Body of pancreas (tissue), 4 donors: ENCODE data around the gene TMEM63A.

Experiments used
- CTCF ChIP-seq, 7 experiments: fragments of 450-650 bp in 4 of 7; fragments of 200-600 bp in 3 of 7; sonication (generic) in 3 of 7; IDR thresholded peaks; one replicate each; pipeline ENCODE4 v1.5.1; 2016 to 2019; ENCODE audit warnings: antibody characterized with exemption in 7 of 7
- POLR2A ChIP-seq, 3 donors: fragments of 450-650 bp; IDR thresholded peaks; one replicate each; pipeline ENCODE4 v1.6.1; 2016; ENCODE audit warnings: antibody characterized with exemption in 3 of 3, mild to moderate bottlenecking in 2 of 3

DNA sequence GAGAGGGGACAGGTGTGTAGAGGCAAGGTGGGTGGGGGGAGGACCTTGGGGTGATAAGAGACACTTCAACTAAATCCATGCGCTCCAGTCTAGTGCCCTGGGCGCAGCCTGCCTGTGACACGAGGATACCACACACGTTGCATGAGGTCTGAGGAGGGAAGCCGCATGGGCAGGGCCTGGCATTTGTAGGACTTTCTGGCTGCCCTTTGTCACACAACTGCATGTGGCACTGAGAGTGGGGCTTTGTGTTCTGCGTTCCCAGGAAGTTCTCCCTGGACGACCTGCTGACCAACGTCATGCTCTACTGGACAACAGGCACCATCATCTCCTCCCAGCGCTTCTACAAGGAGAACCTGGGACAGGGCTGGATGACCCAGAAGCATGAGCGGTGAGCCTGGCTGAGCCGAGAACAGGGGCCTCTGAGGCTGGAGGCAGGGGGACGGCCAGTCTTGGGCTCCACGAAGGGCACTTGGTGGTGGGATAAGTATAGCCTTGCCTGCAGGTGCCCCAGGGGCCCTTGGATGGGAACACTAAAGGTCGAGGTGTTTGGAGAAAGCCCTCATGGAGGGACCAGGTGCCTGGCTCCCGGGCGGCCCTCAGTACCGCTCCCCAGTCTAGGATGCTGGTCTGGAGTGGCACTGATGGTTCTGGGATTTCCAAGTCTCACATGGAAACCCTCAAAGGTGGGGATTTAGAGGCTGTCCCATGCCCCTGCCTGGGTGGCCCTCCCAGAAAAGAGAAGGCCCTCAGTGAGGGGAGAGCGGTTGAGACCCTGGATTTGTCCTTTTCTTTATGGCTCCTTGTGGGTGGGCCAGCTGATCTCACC lies 37.7 kb downstream of the TMEM63A start:
- peak in 2 of 3 donors; percentile 6 to 19 for TF ChIP-seq POLR2A (IDR thresholded peaks at IDR 0.05)
- no peak for TF ChIP-seq CTCF (IDR thresholded peaks at IDR 0.05)
